IPS DF 4.7 (cell line): ENCODE data around the gene GDAP2.

Source experiments
- DNase-seq: peaks from one replicate; pipeline ENCODE4 v3.0.0-alpha.2; 2013; ENCODE audit warnings: low spot score; ENCODE audit errors: extremely low read depth

The GDAP2 gene

GRCh38 chr1:117842408-117843170, 86.8 kb downstream of the GDAP2 start:
- DNase-seq = no peak

- DNase-seq = no peak
Observed at GRCh38 chr1:117841117-117841650, 88.2 kb downstream of the GDAP2 start.

GRCh38 chr1:117838911-117839310, 90.5 kb downstream of the GDAP2 start:
- no peak for DNase-seq

- DNase-seq = no peak
Observed at GRCh38 chr1:117836069-117836468, 93.4 kb downstream of the GDAP2 start.

- no peak for DNase-seq
Observed at GRCh38 chr1:117834416-117834815, 95.0 kb downstream of the GDAP2 start.

- no peak for DNase-seq
Observed at GRCh38 chr1:117832453-117832852, 97.0 kb downstream of the GDAP2 start.

GRCh38 chr1:117830222-117830621, 99.2 kb downstream of the GDAP2 start:
- no peak for DNase-seq

- DNase-seq = no peak
Observed at GRCh38 chr1:117828201-117828600, 101.2 kb downstream of the GDAP2 start.

- DNase-seq = no peak
Observed at GRCh38 chr1:117826540-117827078, 102.8 kb downstream of the GDAP2 start.

- no peak for DNase-seq
Observed at GRCh38 chr1:117826119-117826518, 103.3 kb downstream of the GDAP2 start.

- DNase-seq = no peak
Observed at GRCh38 chr1:117825414-117825813, 104.0 kb downstream of the GDAP2 start.

GRCh38 chr1:117824616-117825015, 104.8 kb downstream of the GDAP2 start:
- no peak for DNase-seq

- no peak for DNase-seq
Observed at GRCh38 chr1:117821774-117822482, 107.5 kb downstream of the GDAP2 start.

- no peak for DNase-seq
Observed at GRCh38 chr1:117821382-117821755, 108.1 kb downstream of the GDAP2 start.

- no peak for DNase-seq
Observed at GRCh38 chr1:117820694-117821381, 108.6 kb downstream of the GDAP2 start.

GRCh38 chr1:117820096-117820495, 109.3 kb downstream of the GDAP2 start:
- no peak for DNase-seq

GRCh38 chr1:117819301-117819700, 110.1 kb downstream of the GDAP2 start:
- DNase-seq = no peak

GRCh38 chr1:117818456-117818855, 111.0 kb downstream of the GDAP2 start:
- DNase-seq = no peak

- no peak for DNase-seq
Observed at GRCh38 chr1:117817629-117818028, 111.8 kb downstream of the GDAP2 start.

GRCh38 chr1:117815926-117816325, 113.5 kb downstream of the GDAP2 start:
- DNase-seq = no peak

- DNase-seq = no peak
Observed at GRCh38 chr1:117814856-117815797, 114.3 kb downstream of the GDAP2 start.
